ENCODE measurements around the gene CMAS. TPM values are rescaled to one million over a fixed set of nuclear protein-coding genes. Genes with fewer than 3 reads are reported as not detected.
"Not testable (repeated sequence)": the region's sequence is repeated elsewhere in the genome, so short reads cannot be mapped to it uniquely, and the experiment has no call there.

The CMAS gene
- polyA plus RNA-seq, result 55.5 TPM
- long read RNA-seq, donor 1, transcript CMAS-201 (8 exons, 1,787 nt), result major isoform, 17 of 27 reads
- long read RNA-seq, donor 1, partial matches to known transcripts, result 5 of 27 reads
- long read RNA-seq, donor 1, other reads (novel, unspliced or antisense), result 5 of 27 reads
- long read RNA-seq, donor 2, transcript CMAS-201 (8 exons, 1,787 nt), result major isoform, 34 of 35 reads
- long read RNA-seq, donor 2, partial matches to known transcripts, result 0 of 35 reads
- long read RNA-seq, donor 2, other reads (novel, unspliced or antisense), result 0 of 35 reads
- long read RNA-seq, donor 3, result 0 reads
- long read RNA-seq, donor 4, partial matches to known transcripts, result 0 of 4 reads
- long read RNA-seq, donor 4, other reads (novel, unspliced or antisense), result 0 of 4 reads
- long read RNA-seq, donor 5, transcript CMAS-201 (8 exons, 1,787 nt), result major isoform, 12 of 12 reads
- long read RNA-seq, donor 5, partial matches to known transcripts, result 0 of 12 reads
- long read RNA-seq, donor 5, other reads (novel, unspliced or antisense), result 0 of 12 reads
- long read RNA-seq, donor 6, transcript CMAS-201 (8 exons, 1,787 nt), result major isoform, 16 of 16 reads
- long read RNA-seq, donor 6, partial matches to known transcripts, result 0 of 16 reads
- long read RNA-seq, donor 6, other reads (novel, unspliced or antisense), result 0 of 16 reads
- long read RNA-seq, donor 7, transcript CMAS-201 (8 exons, 1,787 nt), result major isoform, 14 of 14 reads
- long read RNA-seq, donor 7, partial matches to known transcripts, result 0 of 14 reads
- long read RNA-seq, donor 7, other reads (novel, unspliced or antisense), result 0 of 14 reads
- long read RNA-seq, donor 8, transcript CMAS-201 (8 exons, 1,787 nt), result major isoform, 27 of 41 reads
- long read RNA-seq, donor 8, partial matches to known transcripts, result 7 of 41 reads
- long read RNA-seq, donor 8, other reads (novel, unspliced or antisense), result 5 of 41 reads
- long read RNA-seq, donor 9, transcript CMAS-201 (8 exons, 1,787 nt), result major isoform, 15 of 23 reads
- long read RNA-seq, donor 9, partial matches to known transcripts, result 5 of 23 reads
- long read RNA-seq, donor 9, other reads (novel, unspliced or antisense), result 0 of 23 reads
- long read RNA-seq, donor 10, transcript CMAS-201 (8 exons, 1,787 nt), result major isoform, 17 of 26 reads
- long read RNA-seq, donor 10, partial matches to known transcripts, result 5 of 26 reads
- long read RNA-seq, donor 10, other reads (novel, unspliced or antisense), result 0 of 26 reads
- long read RNA-seq, donor 11, transcript CMAS-201 (8 exons, 1,787 nt), result major isoform, 25 of 26 reads
- long read RNA-seq, donor 11, partial matches to known transcripts, result 0 of 26 reads
- long read RNA-seq, donor 11, other reads (novel, unspliced or antisense), result 0 of 26 reads

DNA sequence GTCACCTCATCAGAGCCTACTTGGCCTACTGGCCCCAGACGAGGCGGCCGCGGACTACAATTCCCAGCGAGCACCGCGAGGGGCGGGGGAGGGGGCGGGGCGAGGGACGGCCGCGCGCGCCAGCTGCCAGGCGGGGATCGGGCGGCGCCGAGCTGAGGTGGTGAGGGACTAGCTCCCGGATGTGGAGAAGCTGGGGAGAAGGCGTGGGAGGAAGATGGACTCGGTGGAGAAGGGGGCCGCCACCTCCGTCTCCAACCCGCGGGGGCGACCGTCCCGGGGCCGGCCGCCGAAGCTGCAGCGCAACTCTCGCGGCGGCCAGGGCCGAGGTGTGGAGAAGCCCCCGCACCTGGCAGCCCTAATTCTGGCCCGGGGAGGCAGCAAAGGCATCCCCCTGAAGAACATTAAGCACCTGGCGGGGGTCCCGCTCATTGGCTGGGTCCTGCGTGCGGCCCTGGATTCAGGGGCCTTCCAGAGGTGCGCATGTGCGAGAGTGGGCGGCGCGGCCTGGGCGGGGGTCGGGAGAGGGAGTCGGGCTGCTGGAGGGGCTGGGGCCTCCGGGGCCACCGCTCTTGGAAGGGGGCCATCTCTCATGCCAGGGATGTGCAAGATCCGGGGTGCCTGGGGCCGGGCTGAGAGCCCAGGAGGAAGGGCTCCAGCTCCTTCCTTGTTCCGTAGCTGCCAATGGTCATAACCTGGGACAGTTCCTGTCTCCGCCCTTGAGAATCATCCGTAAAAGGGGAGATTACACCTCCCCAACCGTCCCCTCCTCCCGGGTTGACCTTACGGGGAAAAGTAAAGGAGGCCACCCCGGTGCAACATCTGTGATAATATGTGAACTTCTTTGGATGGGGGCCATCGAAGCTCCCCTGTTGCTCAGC, at the start of gene CMAS:
Gene CMAS (plus strand): TSS at position 129 of the 878 bp plus-strand sequence. CDS start 86 bp downstream, at position 215.
- DNase-seq, result peak; percentile 61 to 80
- peak within 1 kb of the TSS; percentile 96 for H3K27ac ChIP-seq (ENCODE audit: low read length)
- peaks cover 4% of the 10 kb centered on the region for H3K36me3 ChIP-seq (ENCODE audit: control insufficient read depth, insufficient read depth, low read length)
- H3K4me1 ChIP-seq (ENCODE audit: control insufficient read depth, insufficient read depth, low read length), result peaks cover 49% of the 10 kb centered on the region
- WGBS (ENCODE audit: insufficient coverage, low lambda C conversion rate), result no CpG with 5 or more reads among the region's 64 CpGs
- peak within 1 kb of the TSS; percentile 93 for H3K4me3 ChIP-seq (ENCODE audit: low read length)
- H3K27me3 ChIP-seq (ENCODE audit: control insufficient read depth, insufficient read depth, low read length), result no peaks in the 10 kb centered on the region
- H3K9me3 ChIP-seq (ENCODE audit: control insufficient read depth, low read depth, low read length), result no peaks in the 10 kb centered on the region

DNA sequence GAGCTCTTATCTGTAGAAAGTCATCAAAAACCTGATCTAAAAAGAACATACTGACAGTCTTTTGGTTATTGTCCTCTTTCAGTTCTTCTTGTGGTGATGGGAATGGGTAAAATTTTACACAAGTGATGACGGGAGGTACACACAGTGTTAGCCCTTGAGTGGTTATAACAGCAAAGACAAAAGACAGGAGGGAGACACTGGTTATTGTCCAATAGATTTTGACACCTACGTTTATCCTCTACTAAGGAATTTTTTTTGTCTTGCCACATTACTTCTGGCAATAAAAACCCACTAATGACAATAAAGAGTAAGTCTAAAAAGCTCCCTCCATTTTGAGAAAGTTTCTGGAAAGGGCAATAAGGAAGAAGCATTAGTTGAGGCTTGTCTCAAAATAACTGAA, 47.7 kb upstream of the CMAS start:
- Histone ChIP-seq H3K27me3 (ENCODE audit: control insufficient read depth, insufficient read depth, low read length) (no peaks in the 10 kb centered on the region), H3K27ac (ENCODE audit: low read length) (no peak overlapping the region)

GRCh38 chr12:21998782-21999181, 47.2 kb upstream of the CMAS start:
- no peaks in the 10 kb centered on the region for H3K9me3 ChIP-seq (ENCODE audit: control insufficient read depth, low read depth, low read length)
- H3K4me1 ChIP-seq (ENCODE audit: control insufficient read depth, insufficient read depth, low read length), result peaks cover 1% of the 10 kb centered on the region
- H3K27me3 ChIP-seq (ENCODE audit: control insufficient read depth, insufficient read depth, low read length), result no peaks in the 10 kb centered on the region
- no peaks in the 10 kb centered on the region for H3K36me3 ChIP-seq (ENCODE audit: control insufficient read depth, insufficient read depth, low read length)
- no peak for DNase-seq
- no peak overlapping the region for H3K27ac ChIP-seq (ENCODE audit: low read length)
- WGBS (ENCODE audit: insufficient coverage, low lambda C conversion rate), result 100% methylated on average over 1 of the region's 1 CpG
- H3K4me3 ChIP-seq (ENCODE audit: low read length), result no peak overlapping the region

More for the DNA sequence above, 47.7 kb upstream of the CMAS start:
- no peak overlapping the region for H3K4me3 ChIP-seq (ENCODE audit: low read length)
- no peaks in the 10 kb centered on the region for H3K9me3 ChIP-seq (ENCODE audit: control insufficient read depth, low read depth, low read length)
- peaks cover 5% of the 10 kb centered on the region for H3K4me1 ChIP-seq (ENCODE audit: control insufficient read depth, insufficient read depth, low read length)
- WGBS (ENCODE audit: insufficient coverage, low lambda C conversion rate), result 80% methylated on average over 1 of the region's 2 CpGs
- no peak for DNase-seq
- H3K36me3 ChIP-seq (ENCODE audit: control insufficient read depth, insufficient read depth, low read length), result no peaks in the 10 kb centered on the region

DNA sequence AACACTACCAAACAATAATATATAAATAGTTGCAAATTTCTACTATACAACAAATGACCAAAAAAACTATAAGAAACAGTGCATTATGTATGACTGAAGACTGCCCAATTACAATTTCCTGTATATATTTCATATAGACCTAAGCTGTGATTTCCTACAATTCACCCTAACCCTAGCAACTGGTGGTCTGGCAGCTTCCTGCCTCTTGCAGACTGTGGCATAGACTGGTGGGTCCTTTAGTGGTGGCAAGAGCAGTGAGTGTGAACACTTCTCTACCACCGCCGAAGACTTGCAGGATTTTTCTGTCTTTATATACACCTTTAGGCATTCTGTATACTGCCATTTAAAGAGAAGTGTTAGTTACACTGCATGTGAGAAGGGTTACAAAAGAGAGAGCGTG, 43.6 kb upstream of the CMAS start:
- no peaks in the 10 kb centered on the region for H3K4me1 ChIP-seq (ENCODE audit: control insufficient read depth, insufficient read depth, low read length)
- DNase-seq, result no peak
- H3K4me3 ChIP-seq (ENCODE audit: low read length), result no peak overlapping the region
- H3K27me3 ChIP-seq (ENCODE audit: control insufficient read depth, insufficient read depth, low read length), result no peaks in the 10 kb centered on the region
- H3K36me3 ChIP-seq (ENCODE audit: control insufficient read depth, insufficient read depth, low read length), result no peaks in the 10 kb centered on the region
- WGBS (ENCODE audit: insufficient coverage, low lambda C conversion rate), result no CpG with 5 or more reads among the region's 3 CpGs
- H3K27ac ChIP-seq (ENCODE audit: low read length), result no peak overlapping the region
- H3K9me3 ChIP-seq (ENCODE audit: control insufficient read depth, low read depth, low read length), result no peaks in the 10 kb centered on the region

DNA sequence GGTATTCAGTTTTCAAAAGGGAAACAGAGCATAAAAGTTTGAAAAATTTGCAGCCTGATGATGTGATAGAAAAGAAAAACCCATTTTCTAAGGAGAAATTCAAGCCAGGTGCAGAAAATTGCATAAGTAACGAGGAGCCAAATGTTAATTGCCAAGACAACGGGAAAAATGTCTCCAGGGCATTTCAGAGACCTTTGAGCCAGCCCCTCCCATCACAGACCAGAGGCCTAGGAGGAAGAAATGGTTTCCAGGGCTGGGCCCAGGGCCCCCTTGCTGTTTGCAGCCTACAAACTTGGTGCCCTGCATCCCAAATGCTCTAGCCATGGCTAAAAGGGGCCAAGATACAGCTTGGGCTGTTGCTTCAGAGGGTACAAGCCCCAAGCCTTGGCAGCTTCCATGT, 38.2 kb upstream of the CMAS start:
- no CpG with 5 or more reads among the region's 2 CpGs for WGBS (ENCODE audit: insufficient coverage, low lambda C conversion rate)
- H3K4me1 ChIP-seq (ENCODE audit: control insufficient read depth, insufficient read depth, low read length); H3K36me3 ChIP-seq (ENCODE audit: control insufficient read depth, insufficient read depth, low read length); DNase-seq; H3K9me3 ChIP-seq (ENCODE audit: control insufficient read depth, low read depth, low read length); H3K4me3 ChIP-seq (ENCODE audit: low read length); H3K27ac ChIP-seq (ENCODE audit: low read length); H3K27me3 ChIP-seq (ENCODE audit: control insufficient read depth, insufficient read depth, low read length): not testable (repeated sequence)

- no peaks in the 10 kb centered on the region for H3K27me3 ChIP-seq (ENCODE audit: control insufficient read depth, insufficient read depth, low read length)
- H3K9me3 ChIP-seq (ENCODE audit: control insufficient read depth, low read depth, low read length), result peaks cover 4% of the 10 kb centered on the region
- no CpG with 5 or more reads among the region's 7 CpGs for WGBS (ENCODE audit: insufficient coverage, low lambda C conversion rate)
- no peak for DNase-seq
- no peak overlapping the region for H3K27ac ChIP-seq (ENCODE audit: low read length)
- H3K4me1 ChIP-seq (ENCODE audit: control insufficient read depth, insufficient read depth, low read length), result no peaks in the 10 kb centered on the region
- no peaks in the 10 kb centered on the region for H3K36me3 ChIP-seq (ENCODE audit: control insufficient read depth, insufficient read depth, low read length)
- H3K4me3 ChIP-seq (ENCODE audit: low read length), result no peak overlapping the region
These were observed 37.8 kb upstream of the CMAS start for GRCh38 chr12:22008196-22008595.

DNA sequence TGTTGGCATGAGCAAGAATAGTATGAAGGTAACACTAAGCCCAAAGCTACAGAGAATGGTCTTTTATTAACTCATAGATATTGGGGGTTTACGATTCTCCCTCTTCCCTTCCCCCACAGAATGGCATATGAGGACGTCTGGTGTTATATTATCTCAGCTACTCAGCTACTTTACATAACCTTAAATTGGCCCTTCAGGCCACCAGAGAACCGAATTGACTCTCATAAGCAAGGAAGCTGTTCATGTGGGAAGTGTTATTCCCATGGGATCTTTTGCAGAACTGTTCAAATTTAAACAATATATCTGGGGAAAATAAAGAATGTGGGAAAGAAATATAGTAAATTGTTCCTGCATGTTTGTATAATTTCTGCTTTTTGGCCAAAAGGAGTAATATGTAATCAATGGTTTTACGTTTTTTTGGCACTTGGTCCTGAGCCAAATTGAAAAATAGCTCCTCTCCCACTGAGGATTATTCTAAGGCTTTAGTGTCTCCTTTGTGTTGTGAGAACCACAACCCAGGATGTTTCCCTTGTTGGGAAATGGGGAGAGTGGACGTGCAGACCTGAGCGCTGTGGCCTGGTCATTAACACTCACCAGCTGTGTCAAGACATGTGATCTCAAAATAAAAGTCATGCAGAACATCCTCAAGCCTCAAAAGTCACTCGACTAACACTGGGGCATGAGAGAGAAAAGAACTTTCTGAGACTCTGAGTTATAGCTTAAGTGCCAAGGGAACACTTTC, 31.8 kb upstream of the CMAS start:
- no peak for DNase-seq
- no peaks in the 10 kb centered on the region for H3K27me3 ChIP-seq (ENCODE audit: control insufficient read depth, insufficient read depth, low read length)
- no CpG with 5 or more reads among the region's 7 CpGs for WGBS (ENCODE audit: insufficient coverage, low lambda C conversion rate)
- H3K4me1 ChIP-seq (ENCODE audit: control insufficient read depth, insufficient read depth, low read length), result no peaks in the 10 kb centered on the region
- H3K36me3 ChIP-seq (ENCODE audit: control insufficient read depth, insufficient read depth, low read length), result no peaks in the 10 kb centered on the region
- no peak overlapping the region for H3K4me3 ChIP-seq (ENCODE audit: low read length)
- no peak overlapping the region for H3K27ac ChIP-seq (ENCODE audit: low read length)
- H3K9me3 ChIP-seq (ENCODE audit: control insufficient read depth, low read depth, low read length), result no peaks in the 10 kb centered on the region

GRCh38 chr12:22014783-22015144, 31.3 kb upstream of the CMAS start:
- no peaks in the 10 kb centered on the region for H3K27me3 ChIP-seq (ENCODE audit: control insufficient read depth, insufficient read depth, low read length)
- H3K4me3 ChIP-seq (ENCODE audit: low read length), result no peak overlapping the region
- no peaks in the 10 kb centered on the region for H3K9me3 ChIP-seq (ENCODE audit: control insufficient read depth, low read depth, low read length)
- H3K27ac ChIP-seq (ENCODE audit: low read length), result no peak overlapping the region
- no peaks in the 10 kb centered on the region for H3K36me3 ChIP-seq (ENCODE audit: control insufficient read depth, insufficient read depth, low read length)
- H3K4me1 ChIP-seq (ENCODE audit: control insufficient read depth, insufficient read depth, low read length), result no peaks in the 10 kb centered on the region
- WGBS (ENCODE audit: insufficient coverage, low lambda C conversion rate), result 7% methylated on average over 2 of the region's 7 CpGs
- DNase-seq, result peak; percentile 12 to 31

DNA sequence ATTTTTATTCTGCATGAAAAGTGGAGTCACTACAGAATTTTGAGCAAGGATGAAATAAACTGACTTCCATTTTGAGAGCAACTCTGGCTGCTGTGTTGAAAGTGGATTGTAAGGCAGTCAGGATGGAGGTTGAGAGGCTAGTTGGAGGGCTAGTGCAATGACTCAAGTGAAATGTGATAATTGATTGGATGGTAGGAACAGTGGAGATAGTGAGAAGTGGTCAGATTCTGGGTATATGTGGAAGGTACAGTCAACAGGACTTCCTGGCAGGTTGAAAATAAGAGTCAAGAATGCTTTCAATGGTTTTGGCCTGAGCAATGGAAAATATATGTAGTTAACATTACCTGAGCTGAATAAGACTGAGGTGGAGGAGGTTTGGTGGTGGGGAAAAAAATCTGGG, 29.0 kb upstream of the CMAS start:
- DNase-seq, result no peak
- no peaks in the 10 kb centered on the region for H3K9me3 ChIP-seq (ENCODE audit: control insufficient read depth, low read depth, low read length)

More for the DNA sequence above, 29.0 kb upstream of the CMAS start:
- no peaks in the 10 kb centered on the region for H3K4me1 ChIP-seq (ENCODE audit: control insufficient read depth, insufficient read depth, low read length)
- H3K4me3 ChIP-seq (ENCODE audit: low read length), result no peak overlapping the region
- H3K36me3 ChIP-seq (ENCODE audit: control insufficient read depth, insufficient read depth, low read length), result no peaks in the 10 kb centered on the region
- no peaks in the 10 kb centered on the region for H3K27me3 ChIP-seq (ENCODE audit: control insufficient read depth, insufficient read depth, low read length)
- no peak overlapping the region for H3K27ac ChIP-seq (ENCODE audit: low read length)

Data from large intestine (tissue), 12 donors.